ENCODE results near the gene WFDC6. TPM values are rescaled to one million over a fixed set of nuclear protein-coding genes. Genes with fewer than 3 reads are reported as not detected.
A peak's percentile ranks its signal among the peaks of the same experiment; 100 is the strongest.

WFDC6 gene
- total RNA-seq, 2 donors from 2014 or later: not detected

DNA sequence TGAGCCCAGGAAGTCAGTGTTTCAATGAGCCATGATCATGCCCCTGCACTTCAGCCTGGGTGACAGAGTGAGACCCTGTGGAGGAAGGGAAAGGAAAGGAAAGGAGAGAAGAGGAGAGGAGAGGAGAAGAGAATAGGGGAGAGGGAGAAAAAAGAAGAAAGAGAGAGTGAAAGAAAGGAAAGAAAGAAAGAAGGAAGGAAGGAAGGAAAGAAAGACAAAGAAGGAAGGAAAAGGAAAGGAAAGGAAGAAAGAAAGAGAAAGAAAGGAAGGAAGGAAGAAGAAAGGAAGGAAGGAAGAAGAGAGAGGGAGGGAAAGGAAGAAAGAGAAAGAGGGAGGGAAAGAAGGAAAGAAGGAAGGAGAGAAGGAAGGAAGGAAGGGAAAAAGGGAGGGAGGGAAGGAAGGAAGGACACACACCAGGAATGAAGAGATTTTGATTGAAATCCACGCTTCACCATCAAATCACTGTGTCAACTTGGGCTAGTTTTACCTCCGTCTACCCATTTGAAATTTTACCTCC, 25.5 kb upstream of the WFDC6 start:
- TF ChIP-seq POLR2A (IDR thresholded peaks at IDR 0.05) (no peak), CTCF (IDR thresholded peaks at IDR 0.05) (no peak)
- Histone ChIP-seq H3K27me3 (no peaks in the 10 kb centered on the region), H3K4me3 (no peak overlapping the region), H3K36me3 (replicated peaks in 1 of 2; ENCODE audit: insufficient read depth in 1 of 2, low read depth in 2 of 2) (no peaks in the 10 kb centered on the region), H3K4me1 (no peaks in the 10 kb centered on the region), H3K27ac (no peak overlapping the region), H3K9me3 (no peaks in the 10 kb centered on the region)
- DNase-seq (no peak), ATAC-seq (no peak)
- intact Hi-C loops (cut with DNase I): no loop called here
- 76 to 84% methylated on average over 2 of the region's 2 CpGs for WGBS, 2 donors

DNA sequence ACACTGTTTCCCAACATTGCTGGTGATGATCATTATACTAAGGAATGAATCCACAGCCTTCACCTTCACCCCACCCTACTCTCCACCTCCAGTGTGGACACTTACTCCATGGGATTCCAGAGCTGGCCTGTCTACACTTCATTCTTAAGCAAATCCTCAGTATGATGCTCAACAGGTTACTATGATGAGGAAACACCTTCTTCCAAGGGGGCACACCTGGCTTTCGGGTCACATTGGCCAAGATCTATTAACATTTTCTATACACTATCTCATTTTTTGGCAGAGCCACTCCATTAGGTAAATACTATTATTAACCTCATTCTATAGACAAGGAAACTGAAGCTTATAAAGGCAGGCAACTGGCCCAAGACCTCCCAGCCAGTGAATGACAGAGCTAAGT, 15.9 kb upstream of the WFDC6 start:
- ATAC-seq (no peak), DNase-seq (no peak)
- intact Hi-C loops (cut with DNase I): no loop called here
- Histone ChIP-seq H3K9me3 (no peaks in the 10 kb centered on the region), H3K4me1 (no peaks in the 10 kb centered on the region), H3K27me3 (no peaks in the 10 kb centered on the region), H3K36me3 (replicated peaks in 1 of 2; ENCODE audit: insufficient read depth in 1 of 2, low read depth in 2 of 2) (no peaks in the 10 kb centered on the region), H3K4me3 (no peak overlapping the region), H3K27ac (no peak overlapping the region)
- 56 to 74% methylated on average over 1 of the region's 1 CpG for WGBS, 2 donors
- TF ChIP-seq POLR2A (IDR thresholded peaks at IDR 0.05) (no peak), CTCF (IDR thresholded peaks at IDR 0.05) (no peak)

- WGBS, 2 donors: 54 to 64% methylated on average over 2 of the region's 2 CpGs
- Histone ChIP-seq H3K36me3 (replicated peaks in 1 of 2; ENCODE audit: insufficient read depth in 1 of 2, low read depth in 2 of 2) (no peaks in the 10 kb centered on the region), H3K4me3 (no peak overlapping the region), H3K9me3 (no peaks in the 10 kb centered on the region), H3K27me3 (no peaks in the 10 kb centered on the region), H3K4me1 (no peaks in the 10 kb centered on the region), H3K27ac (no peak overlapping the region)
- intact Hi-C loops (cut with DNase I): no loop called here
- DNase-seq (peak in 1 of 4 donors; percentile 19), ATAC-seq (no peak)
- no peak for TF ChIP-seq POLR2A (IDR thresholded peaks at IDR 0.05)
- TF ChIP-seq CTCF (IDR thresholded peaks at IDR 0.05): no peak
Observed at GRCh38 chr20:45552456-45552855, 13.2 kb upstream of the WFDC6 start.

DNA sequence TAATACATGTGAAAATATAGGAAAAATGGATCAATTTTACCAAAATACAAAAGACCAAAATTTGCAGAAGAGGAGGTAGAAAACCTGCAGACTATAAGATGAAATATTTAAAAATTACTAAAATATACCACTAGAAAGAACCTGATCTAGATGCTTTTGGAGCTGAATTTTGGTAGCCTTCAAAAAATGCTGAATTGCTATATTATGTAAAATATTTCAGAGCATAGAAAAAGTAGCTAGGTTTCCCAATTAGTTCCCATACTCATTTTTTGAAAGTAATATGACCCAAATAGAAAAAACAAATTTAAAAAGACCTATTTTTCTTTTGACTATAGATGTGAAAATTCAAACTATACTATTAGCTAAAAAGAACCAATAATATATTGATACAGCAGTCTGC, 11.5 kb upstream of the WFDC6 start:
- no peak for ATAC-seq
- H3K4me1 ChIP-seq: no peaks in the 10 kb centered on the region

More for the DNA sequence above, 11.5 kb upstream of the WFDC6 start:
- Histone ChIP-seq H3K4me3 (no peak overlapping the region), H3K36me3 (replicated peaks in 1 of 2; ENCODE audit: insufficient read depth in 1 of 2, low read depth in 2 of 2) (no peaks in the 10 kb centered on the region), H3K9me3 (no peaks in the 10 kb centered on the region), H3K27ac (no peak overlapping the region), H3K27me3 (no peaks in the 10 kb centered on the region)
- no peak for DNase-seq
- no peak for TF ChIP-seq POLR2A (IDR thresholded peaks at IDR 0.05)
- TF ChIP-seq CTCF (IDR thresholded peaks at IDR 0.05): no peak
- intact Hi-C loops (cut with DNase I): no loop called here
